Measurements from ENCODE around the gene PCDHAC2. TPM values are rescaled to one million over a fixed set of nuclear protein-coding genes. Genes with fewer than 3 reads are reported as not detected.

PCDHAC2 gene
- total and polyA plus RNA-seq, 2 of the 4 experiments (the other 2 are of a cell fraction) = not detected

DNA sequence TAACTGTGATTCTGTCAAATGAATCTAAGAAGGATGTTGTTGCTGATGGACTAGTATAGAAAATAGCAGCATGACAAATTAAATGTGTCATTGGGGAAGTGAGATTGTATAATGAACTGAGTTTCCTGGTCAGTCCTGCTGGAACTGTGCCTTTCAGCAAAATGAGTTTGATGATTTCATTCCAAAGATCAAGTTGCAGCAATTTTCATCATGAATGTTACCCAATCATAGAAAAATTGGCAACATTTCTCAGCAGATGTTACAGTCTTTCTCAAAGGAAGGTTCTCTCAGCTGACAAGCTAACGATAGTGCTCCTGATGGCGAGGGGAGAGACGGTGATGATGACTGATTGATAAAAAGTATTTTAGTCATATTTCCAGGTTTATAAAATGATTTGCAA lies 10.7 kb downstream of the PCDHAC2 start:
- intact Hi-C loops (cut with micrococcal nuclease) = no loop called here

More for the DNA sequence above, 10.7 kb downstream of the PCDHAC2 start:
- H3K18ac ChIP-seq (ENCODE audit: low read depth, low read length) = no peak overlapping the region
- no peak overlapping the region for H3K14ac ChIP-seq (replicated peaks; ENCODE audit: low read depth, low read length)
- no peak overlapping the region for H3K4me2 ChIP-seq (ENCODE audit: low read depth, low read length)
- no peaks in the 10 kb centered on the region for H3K27me3 ChIP-seq (ENCODE audit: control insufficient read depth, insufficient read depth, low read length)
- no peak overlapping the region for H4K91ac ChIP-seq (ENCODE audit: insufficient read depth, low read depth, low read length)
- dilution Hi-C loops (cut with HindIII; ENCODE audit: low sequenced_read_pairs, unreplicated experiment) = no loop called here
- ChIA-PET CTCF (no interaction called here), POLR2A (ENCODE audit: unreplicated experiment) (no interaction called here)
- peaks cover 2% of the 10 kb centered on the region; the same call in 1 of the 2 replicates for H3K9me3 ChIP-seq (ENCODE audit: control insufficient read depth, insufficient read depth, low read length)
- no peak overlapping the region for H4K5ac ChIP-seq (ENCODE audit: low read depth, low read length)
- H4K20me1 ChIP-seq (ENCODE audit: insufficient read depth, low read length) = no peaks in the 10 kb centered on the region
- no peak overlapping the region for H2AFZ ChIP-seq (replicated peaks; ENCODE audit: low read length, poor library complexity)
- no peak overlapping the region for H3K9ac ChIP-seq (ENCODE audit: low read depth, low read length)
- H2BK20ac ChIP-seq (ENCODE audit: low read depth, low read length) = no peak overlapping the region
- H3K56ac ChIP-seq (ENCODE audit: extremely low read depth, insufficient read depth, low read length) = no peak overlapping the region
- H2BK15ac ChIP-seq (ENCODE audit: low read depth, low read length) = no peak overlapping the region
- no peak overlapping the region for H3K4ac ChIP-seq (ENCODE audit: low read depth, low read length)
- no peaks in the 10 kb centered on the region for H3K4me1 ChIP-seq (ENCODE audit: control insufficient read depth, insufficient read depth, low read length)
- no peak overlapping the region for H2AK5ac ChIP-seq (ENCODE audit: low read depth, low read length)
- no peaks in the 10 kb centered on the region for H3K36me3 ChIP-seq (ENCODE audit: control insufficient read depth, insufficient read depth, low read length)
- H3K9me1 ChIP-seq (ENCODE audit: insufficient read depth, low read length) = no peaks in the 10 kb centered on the region
- H3K27ac ChIP-seq (ENCODE audit: insufficient read depth, low read length) = no peak overlapping the region
- in situ Hi-C loops (cut with MboI; ENCODE audit: low sequenced_read_pairs) = no loop called here
- no peak overlapping the region for H3K23ac ChIP-seq (ENCODE audit: low read depth, low read length)
- H4K8ac ChIP-seq (ENCODE audit: low read depth in 2 of 2, low read length in 2 of 2) = no peak overlapping the region
- no peaks in the 10 kb centered on the region for H3K79me1 ChIP-seq (ENCODE audit: low read depth in 1 of 2, low read length in 2 of 2)
- H2BK5ac ChIP-seq (ENCODE audit: low read depth, low read length, poor library complexity, severe bottlenecking) = no peak overlapping the region
- no CpG with 5 or more reads among the region's 3 CpGs for WGBS, 2 experiments (ENCODE audit: extremely low coverage in 2 of 2, insufficient read length in 1 of 2)
- H3K4me3 ChIP-seq (ENCODE audit: insufficient read depth, low read depth, low read length) = no peak overlapping the region
- no peak for DNase-seq
- H2AK9ac ChIP-seq (replicated peaks; ENCODE audit: low read depth, low read length, poor library complexity) = no peak overlapping the region
- TF ChIP-seq CEBPB (IDR thresholded peaks at IDR 0.05; ENCODE audit: low read depth, low read length) (no peak), RFX5 (IDR thresholded peaks at IDR 0.05; ENCODE audit: low read depth, low read length) (no peak), SMC3 (IDR thresholded peaks at IDR 0.05; ENCODE audit: low read depth, low read length) (no peak), NFE2L2 (IDR thresholded peaks at IDR 0.05; ENCODE audit: low read depth, low read length) (no peak), BHLHE40 (IDR thresholded peaks at IDR 0.05; ENCODE audit: low read depth, low read length) (no peak), CHD1 (IDR thresholded peaks at IDR 0.05; ENCODE audit: low read depth, low read length) (no peak), MAZ (IDR thresholded peaks at IDR 0.05; ENCODE audit: borderline replicate concordance, low read depth, low read length) (no peak), MAFK (IDR thresholded peaks at IDR 0.05; ENCODE audit: low read depth, low read length) (no peak), POLR2A (IDR thresholded peaks at IDR 0.05; ENCODE audit: low read depth, low read length) (no peak), MXI1 (IDR thresholded peaks at IDR 0.05; ENCODE audit: borderline replicate concordance, low read depth, low read length) (no peak)
- TF ChIP-seq, protein P1, sequence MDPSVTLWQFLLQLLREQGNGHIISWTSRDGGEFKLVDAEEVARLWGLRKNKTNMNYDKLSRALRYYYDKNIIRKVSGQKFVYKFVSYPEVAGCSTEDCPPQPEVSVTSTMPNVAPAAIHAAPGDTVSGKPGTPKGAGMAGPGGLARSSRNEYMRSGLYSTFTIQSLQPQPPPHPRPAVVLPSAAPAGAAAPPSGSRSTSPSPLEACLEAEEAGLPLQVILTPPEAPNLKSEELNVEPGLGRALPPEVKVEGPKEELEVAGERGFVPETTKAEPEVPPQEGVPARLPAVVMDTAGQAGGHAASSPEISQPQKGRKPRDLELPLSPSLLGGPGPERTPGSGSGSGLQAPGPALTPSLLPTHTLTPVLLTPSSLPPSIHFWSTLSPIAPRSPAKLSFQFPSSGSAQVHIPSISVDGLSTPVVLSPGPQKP (IDR thresholded peaks at IDR 0.05; ENCODE audit: borderline replicate concordance, low read depth, low read length) = no peak
- TF ChIP-seq, protein P2, sequence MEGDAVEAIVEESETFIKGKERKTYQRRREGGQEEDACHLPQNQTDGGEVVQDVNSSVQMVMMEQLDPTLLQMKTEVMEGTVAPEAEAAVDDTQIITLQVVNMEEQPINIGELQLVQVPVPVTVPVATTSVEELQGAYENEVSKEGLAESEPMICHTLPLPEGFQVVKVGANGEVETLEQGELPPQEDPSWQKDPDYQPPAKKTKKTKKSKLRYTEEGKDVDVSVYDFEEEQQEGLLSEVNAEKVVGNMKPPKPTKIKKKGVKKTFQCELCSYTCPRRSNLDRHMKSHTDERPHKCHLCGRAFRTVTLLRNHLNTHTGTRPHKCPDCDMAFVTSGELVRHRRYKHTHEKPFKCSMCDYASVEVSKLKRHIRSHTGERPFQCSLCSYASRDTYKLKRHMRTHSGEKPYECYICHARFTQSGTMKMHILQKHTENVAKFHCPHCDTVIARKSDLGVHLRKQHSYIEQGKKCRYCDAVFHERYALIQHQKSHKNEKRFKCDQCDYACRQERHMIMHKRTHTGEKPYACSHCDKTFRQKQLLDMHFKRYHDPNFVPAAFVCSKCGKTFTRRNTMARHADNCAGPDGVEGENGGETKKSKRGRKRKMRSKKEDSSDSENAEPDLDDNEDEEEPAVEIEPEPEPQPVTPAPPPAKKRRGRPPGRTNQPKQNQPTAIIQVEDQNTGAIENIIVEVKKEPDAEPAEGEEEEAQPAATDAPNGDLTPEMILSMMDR (conservative IDR thresholded peaks at IDR 0.05; ENCODE audit: low read depth, low read length) = no peak
- TF ChIP-seq, protein P3, sequence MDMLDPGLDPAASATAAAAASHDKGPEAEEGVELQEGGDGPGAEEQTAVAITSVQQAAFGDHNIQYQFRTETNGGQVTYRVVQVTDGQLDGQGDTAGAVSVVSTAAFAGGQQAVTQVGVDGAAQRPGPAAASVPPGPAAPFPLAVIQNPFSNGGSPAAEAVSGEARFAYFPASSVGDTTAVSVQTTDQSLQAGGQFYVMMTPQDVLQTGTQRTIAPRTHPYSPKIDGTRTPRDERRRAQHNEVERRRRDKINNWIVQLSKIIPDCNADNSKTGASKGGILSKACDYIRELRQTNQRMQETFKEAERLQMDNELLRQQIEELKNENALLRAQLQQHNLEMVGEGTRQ (IDR thresholded peaks at IDR 0.05; ENCODE audit: low read depth, low read length) = no peak
- no peak overlapping the region for H2BK120ac ChIP-seq (ENCODE audit: low read depth, low read length)
- BruUV-seq (replicated peaks) = no TSS peak
- no peak for ATAC-seq (ENCODE audit: low read depth)

Measured in IMR-90 (cell line).